ENCODE measurements around the gene ZNF770. TPM values are rescaled to one million over a fixed set of nuclear protein-coding genes. Genes with fewer than 3 reads are reported as not detected.
"Not testable (repeated sequence)": the region's sequence is repeated elsewhere in the genome, so short reads cannot be mapped to it uniquely, and the experiment has no call there.

The ZNF770 gene
- total RNA-seq, 1 experiment from 2014 or later: 6.6 TPM

- Histone ChIP-seq H3K9me3 (no peaks in the 10 kb centered on the region), H3K27me3 (no peaks in the 10 kb centered on the region), H3K36me3 (peaks cover 42% of the 10 kb centered on the region), H3K4me3 (no peak overlapping the region)
- DNase-seq: no peak
Measured at GRCh38 chr15:34941185-34941698, 46.8 kb downstream of the ZNF770 start.

DNA sequence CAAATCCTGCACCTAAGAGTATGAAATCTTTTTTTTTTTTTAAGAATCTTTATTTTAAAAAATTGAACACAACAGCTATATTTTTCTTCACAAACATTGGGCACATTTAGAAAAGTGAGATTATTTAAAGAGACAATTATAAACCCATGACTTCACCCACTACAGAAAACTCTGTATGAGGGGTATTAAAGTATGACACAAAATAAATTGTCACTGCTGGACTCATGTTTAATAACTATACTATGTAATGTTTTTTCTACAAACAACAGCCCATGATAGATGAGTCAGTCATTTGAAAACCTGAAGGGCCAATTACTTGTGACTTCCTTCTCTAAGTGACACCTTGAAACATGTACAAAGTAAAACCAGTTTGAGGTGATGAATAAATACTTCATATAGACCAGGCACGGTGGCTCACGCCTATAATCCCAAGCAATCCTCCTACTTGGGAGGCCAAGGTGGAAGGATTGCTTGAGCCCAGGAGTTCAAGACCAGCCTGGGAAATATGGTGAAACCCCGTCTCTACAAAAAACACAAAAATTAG lies 54.6 kb downstream of the ZNF770 start:
- DNase-seq: no peak
- peaks cover 67% of the 10 kb centered on the region for H3K36me3 ChIP-seq

GRCh38 chr15:34928349-34928748 lies 59.7 kb downstream of the ZNF770 start:
- H3K27me3 ChIP-seq, DNase-seq, H3K9me3 ChIP-seq, H3K4me3 ChIP-seq: not testable (repeated sequence)
- peaks cover 56% of the 10 kb centered on the region for H3K36me3 ChIP-seq

More for the DNA sequence above, 54.6 kb downstream of the ZNF770 start:
- Histone ChIP-seq H3K4me3 (no peak overlapping the region), H3K9me3 (0 out of 2 replicates have a peak, but pooled peaks cover 2% of the 10 kb centered on the region), H3K27me3 (no peaks in the 10 kb centered on the region)

Other genes with a start within 250 kb of the ZNF770 start
- not detected in 2 replicates for gene GJD2, start 233.3 kb downstream of the ZNF770 start, total RNA-seq (2014; rRNA removed; shearing (Covaris generic); ENCODE audit: low replicate concordance)
- gene ACTC1, start 192.7 kb downstream of the ZNF770 start, total RNA-seq (2014; rRNA removed; shearing (Covaris generic); ENCODE audit: low replicate concordance): not detected in 2 replicates
- 10.9 and 15.5 TPM in 2 replicates for gene AQR, start 18.5 kb downstream of the ZNF770 start, total RNA-seq (2014; rRNA removed; shearing (Covaris generic); ENCODE audit: low replicate concordance)
- not detected in 2 replicates for gene NANOGP8, start 97.0 kb upstream of the ZNF770 start, total RNA-seq (2014; rRNA removed; shearing (Covaris generic); ENCODE audit: low replicate concordance)

All from MG63 (cell line).